AG09319 (cell line): ENCODE measurements around the gene DEAF1.

ENCODE experiments used
- DNase-seq: peaks from one replicate; pipeline ENCODE4 v3.0.0-alpha.2; 2010; ENCODE audit warnings: low read depth; ENCODE audit errors: extremely low read depth
- TF ChIP-seq, protein P1 (sequence below): IDR thresholded peaks from 2 replicates; pipeline ENCODE4 v1.5.1; 2011; ENCODE audit warnings: low read depth, mild to moderate bottlenecking, inconsistent platforms, low read length, moderate library complexity

DEAF1 gene

DNA sequence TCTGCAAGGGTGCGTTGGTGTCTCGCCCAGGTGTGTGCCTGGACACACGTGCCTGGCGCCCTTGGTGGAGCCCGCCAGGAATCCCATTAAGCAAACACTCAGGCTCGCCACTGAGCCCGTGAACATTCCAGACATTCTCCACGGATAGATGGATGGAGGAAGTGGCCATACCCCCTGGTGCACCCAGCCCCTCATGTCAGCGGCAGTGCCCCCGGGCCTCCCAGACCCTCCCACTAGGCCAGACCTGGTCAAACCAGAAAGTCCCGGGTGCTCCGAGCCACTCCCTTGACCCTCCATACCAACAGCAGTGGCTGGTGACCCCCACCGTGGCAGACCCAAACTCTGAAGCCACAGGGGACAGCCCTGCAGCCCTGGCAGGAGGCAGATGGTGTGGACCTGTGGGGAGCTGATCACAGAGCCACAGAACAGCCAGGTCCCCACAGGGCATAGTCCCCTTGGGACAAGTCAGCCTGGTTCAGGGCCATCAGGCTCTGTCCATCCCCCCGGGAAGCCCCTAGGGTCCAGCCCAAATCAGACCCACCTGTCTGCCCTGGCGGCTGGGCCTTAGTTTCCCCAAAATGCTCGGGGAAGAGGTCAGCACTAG is 12.9 kb upstream of the DEAF1 start:
- TF ChIP-seq, protein P1, sequence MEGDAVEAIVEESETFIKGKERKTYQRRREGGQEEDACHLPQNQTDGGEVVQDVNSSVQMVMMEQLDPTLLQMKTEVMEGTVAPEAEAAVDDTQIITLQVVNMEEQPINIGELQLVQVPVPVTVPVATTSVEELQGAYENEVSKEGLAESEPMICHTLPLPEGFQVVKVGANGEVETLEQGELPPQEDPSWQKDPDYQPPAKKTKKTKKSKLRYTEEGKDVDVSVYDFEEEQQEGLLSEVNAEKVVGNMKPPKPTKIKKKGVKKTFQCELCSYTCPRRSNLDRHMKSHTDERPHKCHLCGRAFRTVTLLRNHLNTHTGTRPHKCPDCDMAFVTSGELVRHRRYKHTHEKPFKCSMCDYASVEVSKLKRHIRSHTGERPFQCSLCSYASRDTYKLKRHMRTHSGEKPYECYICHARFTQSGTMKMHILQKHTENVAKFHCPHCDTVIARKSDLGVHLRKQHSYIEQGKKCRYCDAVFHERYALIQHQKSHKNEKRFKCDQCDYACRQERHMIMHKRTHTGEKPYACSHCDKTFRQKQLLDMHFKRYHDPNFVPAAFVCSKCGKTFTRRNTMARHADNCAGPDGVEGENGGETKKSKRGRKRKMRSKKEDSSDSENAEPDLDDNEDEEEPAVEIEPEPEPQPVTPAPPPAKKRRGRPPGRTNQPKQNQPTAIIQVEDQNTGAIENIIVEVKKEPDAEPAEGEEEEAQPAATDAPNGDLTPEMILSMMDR: no peak
- no peak for DNase-seq

DNA sequence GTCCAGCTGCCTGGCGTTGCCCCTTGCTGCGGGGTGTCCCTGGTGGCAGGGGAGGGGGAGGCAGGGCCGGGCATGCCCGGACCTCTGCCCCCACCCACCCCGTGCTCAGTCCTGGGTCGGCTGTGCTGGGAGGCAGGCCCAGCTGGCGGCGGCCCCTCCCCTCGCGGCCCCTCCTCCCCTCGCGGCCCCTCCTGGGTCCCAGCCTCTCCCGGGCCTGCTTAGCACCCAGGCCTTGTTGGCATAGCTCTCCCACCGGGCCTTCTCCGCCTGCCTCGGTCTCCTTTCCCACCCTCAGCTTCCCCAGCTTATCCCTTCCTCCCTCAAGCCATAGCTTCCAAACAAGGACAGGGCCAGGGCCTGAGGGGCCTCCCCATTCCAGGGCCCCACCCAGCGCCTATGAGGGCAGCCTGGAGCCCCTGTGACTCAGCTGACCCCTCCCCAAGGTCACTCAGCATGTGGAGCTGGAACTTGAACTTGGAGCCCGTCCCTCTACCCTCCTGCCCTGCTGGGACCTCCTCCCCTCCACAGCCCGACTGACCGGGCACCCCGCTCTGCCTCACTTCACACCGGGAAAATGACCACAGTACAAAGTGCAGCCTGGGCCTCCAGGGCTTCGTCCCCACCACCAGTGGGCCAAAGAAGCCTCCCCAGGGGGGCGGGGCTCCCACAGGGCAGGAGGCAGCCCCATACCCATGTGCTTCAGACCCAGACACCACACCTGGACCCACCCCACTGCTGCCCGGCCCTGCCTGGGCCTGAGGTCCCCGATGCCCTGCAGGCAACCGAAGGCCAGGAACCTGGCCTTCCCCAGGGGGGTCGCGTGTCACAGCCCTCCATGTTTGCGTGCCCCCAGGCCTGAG is 12.2 kb upstream of the DEAF1 start:
- TF ChIP-seq, protein P1: no peak
- DNase-seq: no peak

DNA sequence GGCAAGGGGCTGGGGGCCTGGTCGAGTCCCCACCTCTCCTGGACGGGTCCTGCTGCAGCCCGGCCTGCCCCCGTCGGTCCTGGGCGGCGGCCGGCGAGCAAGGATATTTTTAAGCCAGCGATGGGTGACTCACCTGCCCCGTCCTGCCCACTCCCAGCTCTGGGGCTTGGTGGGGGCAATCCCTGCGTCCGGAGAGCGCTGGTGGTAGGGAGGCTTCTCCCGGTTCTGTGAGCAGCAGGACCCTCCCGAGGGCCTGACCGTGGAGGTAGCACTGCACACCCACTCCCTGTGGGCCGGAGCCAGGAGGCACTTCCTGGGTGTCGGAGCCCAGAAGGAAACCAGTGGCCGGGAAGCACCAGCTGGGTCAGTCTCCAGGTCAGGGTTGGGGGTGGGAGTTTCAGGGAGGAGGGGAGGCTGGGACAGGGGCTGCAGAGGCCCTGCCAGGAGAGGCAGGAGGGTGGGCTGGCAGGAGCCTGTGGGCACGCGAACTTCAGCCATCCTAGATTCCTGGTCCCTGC is 11.5 kb upstream of the DEAF1 start:
- no peak for DNase-seq
- TF ChIP-seq, protein P1: no peak

DNA sequence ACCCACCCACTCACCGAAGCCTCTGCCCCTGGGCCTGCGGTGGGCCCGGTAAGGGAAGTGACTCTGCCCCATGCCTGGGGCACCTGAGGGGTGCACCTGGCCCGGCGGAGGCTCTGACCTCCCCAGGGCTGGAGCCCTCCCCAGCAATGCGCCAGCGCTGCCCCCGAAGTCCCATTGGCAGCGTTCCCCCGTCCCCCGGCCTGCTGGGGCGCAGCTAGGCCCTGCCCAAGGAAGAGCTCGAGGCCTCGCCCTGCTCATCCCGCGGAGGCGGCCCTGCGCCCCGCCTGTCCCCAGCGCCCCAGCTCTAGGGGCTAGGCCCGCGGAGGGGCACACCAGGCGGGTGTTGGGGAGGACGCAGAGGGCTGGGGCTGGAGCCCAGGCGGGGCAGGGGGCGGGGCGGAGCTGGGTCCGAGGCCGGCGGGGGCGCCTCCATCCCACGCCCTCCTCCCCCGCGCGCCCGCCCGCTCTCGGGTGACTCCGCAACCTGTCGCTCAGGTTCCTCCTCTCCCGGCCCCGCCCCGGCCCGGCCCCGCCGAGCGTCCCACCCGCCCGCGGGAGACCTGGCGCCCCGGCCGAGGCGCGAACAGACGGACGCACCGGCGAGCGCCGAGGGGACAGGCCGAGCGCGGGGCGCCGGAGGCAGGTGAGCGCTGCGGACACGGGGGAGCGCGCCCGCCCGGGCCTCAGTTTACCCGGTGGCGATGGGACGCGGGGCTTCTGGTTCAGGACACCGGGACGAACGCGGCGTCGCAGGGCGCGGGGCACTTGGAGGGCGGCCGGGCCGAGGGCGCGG is 10.8 kb upstream of the DEAF1 start, which contains the start of gene EPS8L2:
Gene EPS8L2, plus strand, starts transcription at position 586 of the 793 bp plus-strand sequence. CDS start 3,177 bp downstream, outside the sequence.
- no peak for DNase-seq
- TF ChIP-seq, protein P1: no peak

DNA sequence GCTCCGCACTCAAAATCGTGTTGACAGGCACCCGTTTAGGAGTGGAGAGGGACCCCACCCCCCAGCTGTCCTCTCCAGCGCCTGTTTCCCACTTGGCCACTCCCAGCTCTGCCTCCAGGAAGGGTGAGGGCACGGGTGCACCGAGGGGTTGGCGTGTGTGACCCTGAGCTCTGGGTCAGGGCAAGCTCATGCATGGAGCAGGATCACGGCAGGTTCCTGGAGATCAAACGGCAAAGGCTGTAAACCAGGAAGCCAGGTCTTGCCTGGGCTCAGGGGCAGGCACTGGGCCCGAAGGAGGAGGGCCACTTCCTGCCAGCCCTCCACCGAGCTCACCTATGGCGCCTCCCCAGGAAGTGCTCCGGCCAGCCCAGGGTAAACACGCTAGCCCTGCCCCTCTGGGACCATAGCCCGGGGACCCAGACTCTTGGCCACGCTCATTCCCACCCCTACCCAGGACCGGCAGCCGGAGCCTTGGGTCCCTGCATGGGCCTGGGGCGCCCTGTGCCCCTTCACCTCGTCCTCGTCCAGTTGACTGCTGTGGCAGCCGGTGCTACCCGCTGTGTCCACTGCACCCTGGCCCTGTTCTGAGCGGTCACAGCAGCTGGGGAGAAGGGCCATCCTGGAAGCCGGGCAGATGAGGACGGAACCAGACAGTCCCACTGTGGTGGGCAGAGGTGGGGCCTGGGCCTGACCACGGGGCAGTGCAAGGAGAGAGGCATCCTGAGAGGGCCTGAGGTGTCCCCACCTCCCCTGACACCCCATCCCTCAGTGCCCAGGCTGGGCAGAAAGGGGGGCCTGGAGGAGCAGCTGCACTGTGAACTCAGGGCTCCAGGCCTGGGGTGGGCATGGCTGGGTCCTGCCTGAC is 10.0 kb upstream of the DEAF1 start:
- TF ChIP-seq, protein P1: no peak
- DNase-seq: no peak

DNA sequence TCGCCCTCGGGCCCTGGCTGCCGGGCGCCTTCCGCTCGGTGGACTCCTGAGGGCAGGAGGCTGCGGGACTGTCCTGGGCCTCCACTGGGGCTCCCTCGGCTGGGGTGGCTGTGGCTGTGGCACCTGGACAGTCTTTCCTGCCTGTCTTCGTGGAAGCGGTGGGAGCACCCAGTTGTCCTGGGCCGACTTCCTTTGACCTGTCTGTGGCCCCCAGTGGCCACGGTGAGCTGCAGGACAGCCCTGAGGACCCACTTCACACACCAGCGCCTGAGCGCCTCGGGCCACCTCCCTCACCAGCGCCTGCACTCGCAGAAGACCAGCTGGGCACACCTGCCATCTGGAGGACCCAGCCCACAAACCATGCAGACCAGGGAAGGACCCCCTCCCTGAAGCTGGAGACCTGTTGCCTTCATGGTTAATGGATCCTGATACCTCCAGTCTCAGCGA is 9.2 kb upstream of the DEAF1 start:
- no peak for DNase-seq

More for the DNA sequence above, 9.2 kb upstream of the DEAF1 start:
- TF ChIP-seq, protein P1: no peak
